ENCODE measurements around the gene RAD51B. TPM values are rescaled to one million over a fixed set of nuclear protein-coding genes. Genes with fewer than 3 reads are reported as not detected.

RAD51B gene
- total RNA-seq, 1 experiment from 2014 or later = 20.0 TPM

GRCh38 chr14:68212361-68212760 is 392.8 kb downstream of the RAD51B start:
- H3K4me3 ChIP-seq (replicated peaks in 1 of 2; ENCODE audit: low read depth in 1 of 2, low read length in 2 of 2) = no peak overlapping the region
- RAD21 ChIA-PET (ENCODE audit: low non-redundant PET in 1 of 2, low total read pairs in 2 of 2, uncharacterized antibody in 2 of 2, unreplicated experiment in 2 of 2) = no interaction called here
- H3K36me3 ChIP-seq (ENCODE audit: control insufficient read depth in 1 of 2, insufficient read depth in 2 of 2, low read length in 2 of 2) = no peaks in the 10 kb centered on the region
- H3K27ac ChIP-seq (ENCODE audit: low read depth, low read length) = no peak overlapping the region
- no peak for ATAC-seq
- no peak overlapping the region for H2AFZ ChIP-seq (ENCODE audit: low read depth, low read length, poor library complexity, severe bottlenecking)
- no peak overlapping the region for H3K4me2 ChIP-seq (ENCODE audit: low read length)
- POLR2A ChIA-PET = no interaction called here
- peaks cover 13 to 30% of the 10 kb centered on the region in 2 experiments for H3K4me1 ChIP-seq (ENCODE audit: control insufficient read depth in 1 of 2, insufficient read depth in 2 of 2, low read length in 2 of 2)
- TF ChIP-seq, protein P1, sequence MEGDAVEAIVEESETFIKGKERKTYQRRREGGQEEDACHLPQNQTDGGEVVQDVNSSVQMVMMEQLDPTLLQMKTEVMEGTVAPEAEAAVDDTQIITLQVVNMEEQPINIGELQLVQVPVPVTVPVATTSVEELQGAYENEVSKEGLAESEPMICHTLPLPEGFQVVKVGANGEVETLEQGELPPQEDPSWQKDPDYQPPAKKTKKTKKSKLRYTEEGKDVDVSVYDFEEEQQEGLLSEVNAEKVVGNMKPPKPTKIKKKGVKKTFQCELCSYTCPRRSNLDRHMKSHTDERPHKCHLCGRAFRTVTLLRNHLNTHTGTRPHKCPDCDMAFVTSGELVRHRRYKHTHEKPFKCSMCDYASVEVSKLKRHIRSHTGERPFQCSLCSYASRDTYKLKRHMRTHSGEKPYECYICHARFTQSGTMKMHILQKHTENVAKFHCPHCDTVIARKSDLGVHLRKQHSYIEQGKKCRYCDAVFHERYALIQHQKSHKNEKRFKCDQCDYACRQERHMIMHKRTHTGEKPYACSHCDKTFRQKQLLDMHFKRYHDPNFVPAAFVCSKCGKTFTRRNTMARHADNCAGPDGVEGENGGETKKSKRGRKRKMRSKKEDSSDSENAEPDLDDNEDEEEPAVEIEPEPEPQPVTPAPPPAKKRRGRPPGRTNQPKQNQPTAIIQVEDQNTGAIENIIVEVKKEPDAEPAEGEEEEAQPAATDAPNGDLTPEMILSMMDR (IDR thresholded peaks at IDR 0.05 in 2 of 3, conservative IDR thresholded peaks at IDR 0.05 in 1 of 3; ENCODE audit: borderline replicate concordance in 1 of 3, insufficient read depth in 1 of 3, low read depth in 2 of 3, low read length in 2 of 3) = no peak
- no peak for TF ChIP-seq POLR2AphosphoS5 (IDR thresholded peaks at IDR 0.05; ENCODE audit: low read depth, low read length)
- TF ChIP-seq FOSL1 (IDR thresholded peaks at IDR 0.05; ENCODE audit: low read depth) = no peak
- no peak for TF ChIP-seq SIN3A (IDR thresholded peaks at IDR 0.05; ENCODE audit: low read depth)
- no peak for TF ChIP-seq YY1 (IDR thresholded peaks at IDR 0.05; ENCODE audit: extremely low read depth, insufficient replicate concordance, low read depth, low read length)
- TF ChIP-seq SP1 (IDR thresholded peaks at IDR 0.05; ENCODE audit: low read depth) = no peak
- no peak for TF ChIP-seq CEBPB (IDR thresholded peaks at IDR 0.05; ENCODE audit: low read depth)
- no peak for TF ChIP-seq ATF3 (IDR thresholded peaks at IDR 0.05)
- H3K9me3 ChIP-seq (ENCODE audit: control insufficient read depth in 1 of 2, insufficient read depth in 1 of 2, low read depth in 1 of 2, low read length in 2 of 2) = no peaks in the 10 kb centered on the region
- H3K27me3 ChIP-seq (ENCODE audit: insufficient read depth, low read length) = no peaks in the 10 kb centered on the region
- no peaks in the 10 kb centered on the region for H4K20me1 ChIP-seq (ENCODE audit: insufficient read depth)
- H3K9ac ChIP-seq (ENCODE audit: low read length) = no peak overlapping the region
- CTCF ChIA-PET = no interaction called here
- H3K9me2 ChIP-seq (ENCODE audit: insufficient read depth) = no peaks in the 10 kb centered on the region
- DNase-seq (ENCODE audit: low read depth, low spot score) = no peak
- intact Hi-C loops (cut with micrococcal nuclease) = no loop called here
- H3K79me2 ChIP-seq (ENCODE audit: insufficient read depth, low read length) = no peaks in the 10 kb centered on the region
- no TSS peak for BruUV-seq (replicated peaks)

DNA sequence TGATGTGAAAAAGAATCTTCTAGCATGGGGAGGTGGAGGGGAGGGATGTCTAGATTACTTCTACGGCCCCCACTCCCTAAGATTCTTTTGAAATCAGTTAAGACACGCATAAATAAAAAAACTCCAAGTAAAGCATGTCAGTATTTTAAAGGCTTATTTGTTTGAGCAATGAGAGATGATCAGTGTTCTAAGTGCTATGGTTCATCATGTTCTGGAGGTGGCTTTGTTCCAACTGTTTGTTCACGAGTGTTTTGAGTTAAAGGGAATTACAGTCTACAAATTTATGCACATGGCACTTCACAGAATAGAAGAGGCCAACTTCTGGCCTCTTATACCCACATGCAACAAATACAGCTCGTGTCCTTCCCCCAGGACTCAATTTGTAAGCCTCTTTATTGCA is 394.9 kb downstream of the RAD51B start:
- no peak for ATAC-seq
- no TSS peak for BruUV-seq (replicated peaks)
- RAD21 ChIA-PET (ENCODE audit: low non-redundant PET in 1 of 2, low total read pairs in 2 of 2, uncharacterized antibody in 2 of 2, unreplicated experiment in 2 of 2) = no interaction called here
- CTCF ChIA-PET = no interaction called here
- Histone ChIP-seq H4K20me1 (ENCODE audit: insufficient read depth) (no peaks in the 10 kb centered on the region), H3K9me2 (ENCODE audit: insufficient read depth) (no peaks in the 10 kb centered on the region), H3K79me2 (ENCODE audit: insufficient read depth, low read length) (no peaks in the 10 kb centered on the region), H3K4me1 (ENCODE audit: control insufficient read depth in 1 of 2, insufficient read depth in 2 of 2, low read length in 2 of 2) (peaks cover 13 to 30% of the 10 kb centered on the region in 2 experiments), H3K9me3 (ENCODE audit: control insufficient read depth in 1 of 2, insufficient read depth in 1 of 2, low read depth in 1 of 2, low read length in 2 of 2) (no peaks in the 10 kb centered on the region), H3K27me3 (ENCODE audit: insufficient read depth, low read length) (no peaks in the 10 kb centered on the region), H3K9ac (ENCODE audit: low read length) (no peak overlapping the region), H2AFZ (ENCODE audit: low read depth, low read length, poor library complexity, severe bottlenecking) (no peak overlapping the region), H3K36me3 (ENCODE audit: control insufficient read depth in 1 of 2, insufficient read depth in 2 of 2, low read length in 2 of 2) (no peaks in the 10 kb centered on the region), H3K4me3 (replicated peaks in 1 of 2; ENCODE audit: low read depth in 1 of 2, low read length in 2 of 2) (no peak overlapping the region), H3K4me2 (ENCODE audit: low read length) (no peak overlapping the region), H3K27ac (ENCODE audit: low read depth, low read length) (no peak overlapping the region)
- no peak for TF ChIP-seq TCF7L2 (IDR thresholded peaks at IDR 0.05; ENCODE audit: borderline replicate concordance, extremely low read depth, insufficient read depth, insufficient read length)
- no peak for TF ChIP-seq ZFX (IDR thresholded peaks at IDR 0.05)
- no peak for DNase-seq (ENCODE audit: low read depth, low spot score)
- POLR2A ChIA-PET = no interaction called here
- intact Hi-C loops (cut with micrococcal nuclease) = no loop called here

Measured in HCT116 (cell line).